Measurements from ENCODE around the gene TCF7L1.
"Not testable (repeated sequence)": the region's sequence is repeated elsewhere in the genome, so short reads cannot be mapped to it uniquely, and the experiment has no call there.

The TCF7L1 gene

DNA sequence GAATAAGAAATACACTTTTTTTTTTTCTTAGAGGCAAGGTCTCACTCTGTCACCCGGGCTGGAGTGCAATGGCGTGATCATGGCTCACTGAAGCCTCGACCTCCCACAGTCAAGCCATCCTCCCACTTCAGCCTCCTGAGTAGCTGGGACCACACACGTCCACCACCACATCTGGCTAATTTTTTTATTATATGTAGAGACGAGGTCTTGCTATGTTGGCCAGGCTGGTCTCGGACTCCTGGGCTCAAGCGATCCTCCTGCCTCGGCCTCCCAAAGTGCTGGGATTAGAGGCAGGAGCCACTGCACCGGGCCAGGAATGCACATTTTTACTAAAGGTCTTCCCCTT lies 192.2 kb downstream of the TCF7L1 start:
- peak overlapping the region; percentile 77 to 87 for H3K4me3 ChIP-seq (ENCODE audit: low read depth in 1 of 2, low read length in 1 of 2)
- no peaks in the 10 kb centered on the region for H3K9me3 ChIP-seq
- no peaks in the 10 kb centered on the region for H3K27me3 ChIP-seq
- TF ChIP-seq, protein P1, sequence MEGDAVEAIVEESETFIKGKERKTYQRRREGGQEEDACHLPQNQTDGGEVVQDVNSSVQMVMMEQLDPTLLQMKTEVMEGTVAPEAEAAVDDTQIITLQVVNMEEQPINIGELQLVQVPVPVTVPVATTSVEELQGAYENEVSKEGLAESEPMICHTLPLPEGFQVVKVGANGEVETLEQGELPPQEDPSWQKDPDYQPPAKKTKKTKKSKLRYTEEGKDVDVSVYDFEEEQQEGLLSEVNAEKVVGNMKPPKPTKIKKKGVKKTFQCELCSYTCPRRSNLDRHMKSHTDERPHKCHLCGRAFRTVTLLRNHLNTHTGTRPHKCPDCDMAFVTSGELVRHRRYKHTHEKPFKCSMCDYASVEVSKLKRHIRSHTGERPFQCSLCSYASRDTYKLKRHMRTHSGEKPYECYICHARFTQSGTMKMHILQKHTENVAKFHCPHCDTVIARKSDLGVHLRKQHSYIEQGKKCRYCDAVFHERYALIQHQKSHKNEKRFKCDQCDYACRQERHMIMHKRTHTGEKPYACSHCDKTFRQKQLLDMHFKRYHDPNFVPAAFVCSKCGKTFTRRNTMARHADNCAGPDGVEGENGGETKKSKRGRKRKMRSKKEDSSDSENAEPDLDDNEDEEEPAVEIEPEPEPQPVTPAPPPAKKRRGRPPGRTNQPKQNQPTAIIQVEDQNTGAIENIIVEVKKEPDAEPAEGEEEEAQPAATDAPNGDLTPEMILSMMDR (IDR thresholded peaks at IDR 0.05), result no peak
- peak overlapping the region; percentile 98 for H3K27ac ChIP-seq
- peaks cover 62 to 77% of the 10 kb centered on the region in 2 experiments for H3K4me1 ChIP-seq (ENCODE audit: control insufficient read depth in 1 of 2, insufficient read depth in 1 of 2, low read depth in 1 of 2, low read length in 1 of 2)
- peaks cover 45% of the 10 kb centered on the region for H3K36me3 ChIP-seq

DNA sequence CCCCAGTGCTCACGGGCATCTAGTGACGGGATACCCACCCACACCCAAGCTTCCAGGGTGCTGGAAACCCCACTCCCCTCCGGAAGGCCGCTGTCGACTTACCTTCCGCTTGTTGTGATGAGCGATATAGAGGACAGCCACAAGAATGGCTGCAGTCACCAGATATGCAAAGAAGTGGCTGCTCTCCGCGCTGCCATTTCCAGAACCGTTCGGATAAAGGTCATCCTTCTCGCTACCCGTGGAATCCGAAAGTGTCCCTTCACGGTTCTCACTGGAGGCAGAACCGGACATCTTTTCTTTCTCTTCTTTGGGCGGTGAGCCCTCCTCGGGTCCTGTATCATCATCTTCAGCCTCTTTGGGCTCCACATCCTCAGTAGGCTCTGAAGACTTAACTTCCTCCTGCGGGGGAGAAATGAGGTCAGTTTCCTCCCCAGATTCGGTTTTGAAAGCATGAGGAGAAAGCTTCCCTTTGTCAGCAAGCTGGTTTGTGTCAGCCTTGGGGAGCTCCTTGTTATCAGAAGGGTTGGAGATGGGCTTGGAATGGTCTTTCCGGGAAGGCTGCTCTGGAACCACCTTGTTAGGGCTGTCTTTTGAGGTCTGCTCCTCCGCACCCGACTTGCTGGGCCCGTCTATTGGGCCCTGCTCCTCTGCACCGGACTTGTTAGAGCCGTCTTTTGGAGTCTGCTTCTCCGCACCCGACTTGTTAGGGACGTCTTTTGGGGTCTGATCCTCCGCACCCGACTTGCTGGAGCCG lies 193.4 kb downstream of the TCF7L1 start:
- peaks cover 33% of the 10 kb centered on the region for H3K36me3 ChIP-seq
- peak overlapping the region; percentile 77 to 87 for H3K4me3 ChIP-seq (ENCODE audit: low read depth in 1 of 2, low read length in 1 of 2)
- H3K9me3 ChIP-seq, result no peaks in the 10 kb centered on the region
- peak overlapping the region; percentile 98 for H3K27ac ChIP-seq
- TF ChIP-seq, protein P1 (IDR thresholded peaks at IDR 0.05), result no peak
- peaks cover 52 to 66% of the 10 kb centered on the region in 2 experiments for H3K4me1 ChIP-seq (ENCODE audit: control insufficient read depth in 1 of 2, insufficient read depth in 1 of 2, low read depth in 1 of 2, low read length in 1 of 2)
- H3K27me3 ChIP-seq, result no peaks in the 10 kb centered on the region

DNA sequence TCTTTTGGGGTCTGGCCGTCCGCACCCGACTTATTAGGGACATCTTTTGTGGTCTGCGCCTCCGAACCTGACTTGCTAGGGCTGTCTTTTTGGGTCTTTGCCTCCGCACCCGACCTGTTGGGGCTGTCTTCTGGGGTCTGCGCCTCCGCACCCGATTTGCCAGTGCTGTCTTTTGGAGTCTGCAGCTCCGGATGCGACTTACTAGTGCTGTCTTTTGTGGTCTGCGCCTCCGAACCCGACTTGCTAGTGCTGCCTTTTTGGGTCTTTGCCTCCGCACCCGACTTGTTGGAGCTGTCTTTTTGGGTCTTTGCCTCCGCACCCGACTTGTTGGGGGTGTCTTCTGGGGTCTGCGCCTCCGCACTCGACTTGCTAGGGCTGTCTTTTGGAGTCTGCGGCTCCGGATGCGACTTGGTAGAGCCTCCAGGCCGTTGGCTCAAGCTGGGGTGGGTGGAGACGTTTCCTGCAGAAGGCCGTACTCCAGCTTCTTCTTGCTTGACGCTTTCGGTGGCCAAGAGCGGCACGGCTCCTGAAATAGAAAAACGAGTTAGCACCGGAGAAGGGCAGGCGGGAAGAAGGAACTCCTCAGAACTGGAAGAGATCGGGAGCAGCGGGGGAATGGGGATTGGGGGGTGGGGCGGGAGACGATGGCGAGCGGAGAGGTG lies 194.1 kb downstream of the TCF7L1 start:
- Histone ChIP-seq H3K36me3 (peaks cover 26% of the 10 kb centered on the region), H3K9me3 (no peaks in the 10 kb centered on the region), H3K4me1 (ENCODE audit: control insufficient read depth in 1 of 2, insufficient read depth in 1 of 2, low read depth in 1 of 2, low read length in 1 of 2) (peaks cover 45 to 59% of the 10 kb centered on the region in 2 experiments), H3K4me3 (ENCODE audit: low read depth in 1 of 2, low read length in 1 of 2) (peak overlapping the region; percentile 77 to 87), H3K27me3 (no peaks in the 10 kb centered on the region), H3K27ac (peak overlapping the region; percentile 98)
- TF ChIP-seq, protein P1 (IDR thresholded peaks at IDR 0.05), result no peak

DNA sequence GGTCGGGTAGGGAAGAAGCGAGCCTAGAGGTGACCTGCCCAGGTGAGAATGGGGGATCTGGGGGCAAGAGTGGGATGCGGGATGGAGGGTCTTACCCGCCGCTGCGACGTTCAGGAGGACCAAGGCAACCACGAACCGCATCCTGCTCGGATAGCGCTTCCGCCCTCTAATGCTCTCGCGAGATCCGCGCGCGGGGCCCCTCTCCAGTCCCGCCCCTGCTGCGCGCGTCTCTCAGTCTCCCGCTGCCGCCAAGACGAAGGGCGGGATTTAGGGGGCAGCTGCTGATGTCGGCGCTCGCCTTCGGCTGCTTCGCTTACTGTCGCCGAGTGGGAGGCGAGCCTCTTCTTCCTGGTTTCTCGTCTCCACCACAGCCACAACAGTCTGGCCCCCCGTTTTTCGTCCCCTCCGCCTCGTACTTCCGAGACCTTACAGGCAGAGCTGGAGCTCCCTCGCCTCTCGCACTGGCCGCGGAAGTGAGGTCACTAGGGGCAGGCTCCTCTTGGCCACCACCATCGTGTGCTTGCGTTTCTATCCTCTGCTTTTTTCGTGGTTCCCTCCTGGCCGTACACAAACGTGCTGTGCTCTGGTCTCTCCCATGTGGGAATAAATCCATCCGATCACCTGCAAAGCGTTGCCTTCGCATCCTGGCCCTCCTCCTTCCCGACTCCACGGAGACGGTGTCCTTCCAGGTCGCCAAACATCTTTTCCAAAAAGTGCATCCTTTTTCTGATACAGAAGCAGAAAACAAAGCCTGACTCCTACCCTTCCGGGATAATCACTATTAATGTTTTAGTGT lies 194.8 kb downstream of the TCF7L1 start, which contains the start of gene TGOLN2:
TSS of gene TGOLN2 (minus strand) at position 168 of the 796 bp plus-strand sequence. CDS start at position 141, 27 bp downstream.
- Histone ChIP-seq H3K27me3 (no peaks in the 10 kb centered on the region), H3K4me1 (ENCODE audit: control insufficient read depth in 1 of 2, insufficient read depth in 1 of 2, low read depth in 1 of 2, low read length in 1 of 2) (peaks cover 38 to 52% of the 10 kb centered on the region in 2 experiments), H3K36me3 (peaks cover 19% of the 10 kb centered on the region), H3K9me3 (no peaks in the 10 kb centered on the region), H3K27ac (peak within 1 kb of the TSS; percentile 98), H3K4me3 (ENCODE audit: low read depth in 1 of 2, low read length in 1 of 2) (peak within 1 kb of the TSS; percentile 77 to 87)
- TF ChIP-seq, protein P1 (IDR thresholded peaks at IDR 0.05), result no peak

DNA sequence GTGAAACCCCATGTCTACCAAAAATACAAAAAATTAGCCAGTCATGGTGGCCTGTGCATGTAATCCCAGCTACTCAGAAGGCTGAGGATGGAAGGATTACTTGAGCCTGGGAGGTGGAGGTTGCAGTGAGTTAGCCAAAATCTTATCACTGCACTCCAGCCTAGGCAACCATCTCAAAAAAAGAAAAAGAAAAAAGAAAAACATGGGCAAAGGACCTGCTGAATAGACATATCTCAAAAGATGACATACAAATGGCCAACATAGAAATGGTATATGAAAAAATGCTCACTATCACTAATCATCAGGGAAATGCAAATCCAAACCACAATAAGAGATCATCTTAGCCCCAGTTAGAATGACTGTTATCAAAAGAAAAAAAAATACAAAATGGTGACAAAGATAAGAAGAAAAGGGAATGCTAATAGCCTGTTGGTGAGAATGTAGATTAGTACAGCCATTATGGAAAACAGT lies 196.0 kb downstream of the TCF7L1 start:
- TF ChIP-seq, protein P1 (IDR thresholded peaks at IDR 0.05), result no peak
- H3K27ac ChIP-seq, result peak overlapping the region; percentile 98
- H3K9me3 ChIP-seq, result no peaks in the 10 kb centered on the region
- peaks cover 7% of the 10 kb centered on the region for H3K36me3 ChIP-seq
- peaks cover 26 to 40% of the 10 kb centered on the region in 2 experiments for H3K4me1 ChIP-seq (ENCODE audit: control insufficient read depth in 1 of 2, insufficient read depth in 1 of 2, low read depth in 1 of 2, low read length in 1 of 2)
- H3K27me3 ChIP-seq, result no peaks in the 10 kb centered on the region
- H3K4me3 ChIP-seq (ENCODE audit: low read depth in 1 of 2, low read length in 1 of 2), result peak overlapping the region in 1 of 2 experiments; percentile 77

DNA sequence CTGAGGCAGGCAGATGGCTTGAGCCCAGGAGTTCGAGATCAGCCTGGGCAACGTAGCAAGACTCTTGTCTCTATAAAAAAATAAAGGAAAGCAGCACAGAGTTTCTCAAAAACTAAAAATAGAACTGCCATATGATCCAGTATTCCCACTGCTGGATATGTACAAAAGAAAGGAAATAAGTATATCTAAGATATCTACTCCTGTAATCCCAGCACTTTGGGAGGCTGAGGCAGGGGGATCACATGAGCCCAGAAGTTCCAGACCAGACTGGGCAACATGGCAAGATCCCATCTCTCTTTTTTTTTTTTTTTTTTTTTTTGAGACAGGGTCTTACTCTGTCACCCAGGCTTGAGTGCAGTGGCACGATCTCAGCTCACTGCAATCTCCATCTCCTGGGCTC lies 196.5 kb downstream of the TCF7L1 start:
- peaks cover 21 to 35% of the 10 kb centered on the region in 2 experiments for H3K4me1 ChIP-seq (ENCODE audit: control insufficient read depth in 1 of 2, insufficient read depth in 1 of 2, low read depth in 1 of 2, low read length in 1 of 2)
- not testable (repeated sequence) for H3K9me3 ChIP-seq; H3K36me3 ChIP-seq; H3K27ac ChIP-seq; H3K27me3 ChIP-seq; H3K4me3 ChIP-seq (ENCODE audit: low read depth in 1 of 2, low read length in 1 of 2)
